T47D (cell line): Measurements from ENCODE around the gene ZNF652.
"Not testable (repeated sequence)": the region's sequence is repeated elsewhere in the genome, so short reads cannot be mapped to it uniquely, and the experiment has no call there.

Experiments
- DNase-seq, 2 experiments: peaks; one replicate each; pipeline versions ENCODE4 v3.0.0 to v3.0.0-alpha.2; 2011 to 2012; ENCODE audit warnings: low read depth in 1 of 2, low spot score in 1 of 2
- JUND ChIP-seq: IDR thresholded peaks from 2 replicates; pipeline ENCODE4 v1.6.1; 2012; ENCODE audit warnings: low read depth
- in situ Hi-C: cut with HindIII; loops from 2 replicates; pipeline ENCODE4 v1.10.0; 2016; ENCODE audit warnings: low sequenced_read_pairs, low pct_unique_long_range_greater_than_20kb

The ZNF652 gene

GRCh38 chr17:49280061-49280460, 82.0 kb downstream of the ZNF652 start:
- no peak for TF ChIP-seq JUND

DNA sequence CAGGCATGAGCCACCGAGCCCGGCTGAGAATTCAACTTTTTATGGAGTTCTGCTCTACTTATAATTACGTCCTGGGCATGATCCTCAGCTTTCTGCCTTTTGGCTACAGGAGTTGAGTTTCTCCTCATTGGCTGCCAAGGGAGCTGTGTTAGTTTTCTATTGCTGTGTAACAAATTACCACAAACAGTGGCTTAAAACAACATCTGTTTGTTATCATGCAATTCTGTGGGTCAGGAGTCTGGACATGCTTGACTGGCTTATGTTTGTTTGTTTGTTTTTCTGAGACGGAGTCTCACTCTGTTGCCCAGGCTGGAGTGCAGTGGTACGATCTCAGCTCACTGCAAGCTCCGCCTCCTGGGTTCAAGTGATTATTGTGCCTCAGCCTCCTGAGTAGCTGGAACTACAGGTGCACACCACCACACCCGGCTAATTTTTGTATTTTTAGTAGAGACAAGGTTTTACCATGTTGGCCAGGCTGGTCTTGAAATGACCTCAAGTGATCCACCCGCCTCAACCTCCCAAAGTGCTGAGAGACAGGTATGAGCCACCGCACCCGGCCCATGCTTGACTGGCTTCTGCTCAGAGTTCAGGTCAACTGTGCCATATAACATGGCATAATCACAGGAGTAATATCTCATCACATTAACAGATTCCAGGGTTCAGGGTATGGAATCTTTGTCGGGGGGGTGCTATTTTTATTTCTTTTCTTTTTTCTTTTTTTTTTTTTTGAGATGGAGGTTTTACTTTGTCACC, 82.6 kb downstream of the ZNF652 start:
- in situ Hi-C loops, DNase-seq: not testable (repeated sequence)

More at GRCh38 chr17:49280061-49280460, 82.0 kb downstream of the ZNF652 start:
- DNase-seq: no peak
- in situ Hi-C loops: no loop called here

GRCh38 chr17:49278076-49278475, 84.0 kb downstream of the ZNF652 start:
- in situ Hi-C loops: no loop called here
- DNase-seq: no peak

DNA sequence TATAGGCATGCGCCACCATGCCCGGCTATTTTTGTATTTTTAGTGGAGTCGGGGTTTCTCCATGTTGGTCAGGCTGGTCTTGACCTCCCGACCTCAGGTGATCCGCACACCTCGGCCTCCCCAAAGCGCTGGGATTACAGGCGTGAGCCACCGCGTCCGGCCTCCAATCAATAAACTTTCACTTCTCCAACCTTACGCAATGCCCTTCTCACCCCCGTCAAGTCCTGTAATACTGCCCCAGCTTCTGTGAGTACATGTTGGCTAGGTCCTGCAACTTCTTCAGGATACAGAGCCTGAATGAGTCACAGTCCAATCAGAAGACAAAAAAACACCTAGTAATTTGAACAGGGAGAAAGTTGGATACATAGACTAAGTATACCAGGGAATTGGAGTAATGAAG, 84.4 kb downstream of the ZNF652 start:
- no peak for DNase-seq
- no peak for TF ChIP-seq JUND
- in situ Hi-C loops: no loop called here

More at GRCh38 chr17:49278076-49278475, 84.0 kb downstream of the ZNF652 start:
- no peak for TF ChIP-seq JUND

GRCh38 chr17:49275981-49276380, 86.1 kb downstream of the ZNF652 start:
- in situ Hi-C loops, DNase-seq: not testable (repeated sequence)

- TF ChIP-seq JUND: no peak
- DNase-seq: no peak
- in situ Hi-C loops: no loop called here
These were observed 92.7 kb downstream of the ZNF652 start for GRCh38 chr17:49269356-49269755.

- in situ Hi-C loops: no loop called here
- DNase-seq: no peak
These were observed 94.1 kb downstream of the ZNF652 start for GRCh38 chr17:49267912-49268311.

GRCh38 chr17:49266233-49266632, 95.8 kb downstream of the ZNF652 start:
- in situ Hi-C loops: no loop called here
- no peak for TF ChIP-seq JUND
- no peak for DNase-seq

More at GRCh38 chr17:49267912-49268311, 94.1 kb downstream of the ZNF652 start:
- no peak for TF ChIP-seq JUND

- in situ Hi-C loops, DNase-seq: not testable (repeated sequence)
These were observed 100.5 kb downstream of the ZNF652 start for GRCh38 chr17:49261540-49261939.

- in situ Hi-C loops: no loop called here
- DNase-seq: peak in 1 of 2 experiments; percentile 39
- TF ChIP-seq JUND: no peak
These were observed 101.2 kb downstream of the ZNF652 start for GRCh38 chr17:49260817-49261291.

GRCh38 chr17:49260011-49260816, 101.8 kb downstream of the ZNF652 start:
- peak; percentile 68 to 73 for DNase-seq
- in situ Hi-C loops: no loop called here
- TF ChIP-seq JUND: no peak

- TF ChIP-seq JUND: no peak
- in situ Hi-C loops: no loop called here
- DNase-seq: no peak
These were observed 102.4 kb downstream of the ZNF652 start for GRCh38 chr17:49259663-49260010.

- DNase-seq: no peak
- in situ Hi-C loops: no loop called here
- TF ChIP-seq JUND: no peak
These were observed 103.7 kb downstream of the ZNF652 start for GRCh38 chr17:49258394-49258793.
